Measurements from ENCODE around the gene NEK7.

NEK7 gene

GRCh38 chr1:198254521-198254920 is 97.7 kb downstream of the NEK7 start:
- H3K27ac ChIP-seq, result no peak overlapping the region
- no peak for TF ChIP-seq CTCF (conservative IDR thresholded peaks at IDR 0.05)
- no peak for TF ChIP-seq ZFX (IDR thresholded peaks at IDR 0.05)

- no peak overlapping the region for H3K27ac ChIP-seq
- no peak for TF ChIP-seq ZFX (IDR thresholded peaks at IDR 0.05)
- no peak for TF ChIP-seq CTCF (conservative IDR thresholded peaks at IDR 0.05)
Measured at GRCh38 chr1:198254948-198255347, 98.2 kb downstream of the NEK7 start.

GRCh38 chr1:198255784-198256183 is 99.0 kb downstream of the NEK7 start:
- TF ChIP-seq CTCF (conservative IDR thresholded peaks at IDR 0.05) (no peak), ZFX (IDR thresholded peaks at IDR 0.05) (no peak)
- no peak overlapping the region for H3K27ac ChIP-seq

GRCh38 chr1:198258491-198258890 is 101.7 kb downstream of the NEK7 start:
- no peak for TF ChIP-seq CTCF (conservative IDR thresholded peaks at IDR 0.05)
- TF ChIP-seq ZFX (IDR thresholded peaks at IDR 0.05), result no peak

GRCh38 chr1:198259333-198260074 is 102.7 kb downstream of the NEK7 start:
- H3K27ac ChIP-seq, result no peak overlapping the region
- no peak for TF ChIP-seq CTCF (conservative IDR thresholded peaks at IDR 0.05)
- TF ChIP-seq ZFX (IDR thresholded peaks at IDR 0.05), result no peak

More at GRCh38 chr1:198258491-198258890, 101.7 kb downstream of the NEK7 start:
- no peak overlapping the region for H3K27ac ChIP-seq

- no peak overlapping the region for H3K27ac ChIP-seq
- TF ChIP-seq CTCF (conservative IDR thresholded peaks at IDR 0.05), result no peak
- no peak for TF ChIP-seq ZFX (IDR thresholded peaks at IDR 0.05)
Measured at GRCh38 chr1:198261886-198262285, 105.1 kb downstream of the NEK7 start.

GRCh38 chr1:198263186-198263585 is 106.4 kb downstream of the NEK7 start:
- H3K27ac ChIP-seq, result no peak overlapping the region
- TF ChIP-seq ZFX (IDR thresholded peaks at IDR 0.05), result no peak
- no peak for TF ChIP-seq CTCF (conservative IDR thresholded peaks at IDR 0.05)

Data from C4-2B (cell line).